ENCODE data around the gene MAP4K2.

Gene MAP4K2

GRCh38 chr11:64767344-64768299, 35.4 kb downstream of the MAP4K2 start:
- DNase-seq (ENCODE audit: low spot score), result no peak

- no peak for DNase-seq (ENCODE audit: low spot score)
Observed at GRCh38 chr11:64766881-64767280, 36.1 kb downstream of the MAP4K2 start.

DNA sequence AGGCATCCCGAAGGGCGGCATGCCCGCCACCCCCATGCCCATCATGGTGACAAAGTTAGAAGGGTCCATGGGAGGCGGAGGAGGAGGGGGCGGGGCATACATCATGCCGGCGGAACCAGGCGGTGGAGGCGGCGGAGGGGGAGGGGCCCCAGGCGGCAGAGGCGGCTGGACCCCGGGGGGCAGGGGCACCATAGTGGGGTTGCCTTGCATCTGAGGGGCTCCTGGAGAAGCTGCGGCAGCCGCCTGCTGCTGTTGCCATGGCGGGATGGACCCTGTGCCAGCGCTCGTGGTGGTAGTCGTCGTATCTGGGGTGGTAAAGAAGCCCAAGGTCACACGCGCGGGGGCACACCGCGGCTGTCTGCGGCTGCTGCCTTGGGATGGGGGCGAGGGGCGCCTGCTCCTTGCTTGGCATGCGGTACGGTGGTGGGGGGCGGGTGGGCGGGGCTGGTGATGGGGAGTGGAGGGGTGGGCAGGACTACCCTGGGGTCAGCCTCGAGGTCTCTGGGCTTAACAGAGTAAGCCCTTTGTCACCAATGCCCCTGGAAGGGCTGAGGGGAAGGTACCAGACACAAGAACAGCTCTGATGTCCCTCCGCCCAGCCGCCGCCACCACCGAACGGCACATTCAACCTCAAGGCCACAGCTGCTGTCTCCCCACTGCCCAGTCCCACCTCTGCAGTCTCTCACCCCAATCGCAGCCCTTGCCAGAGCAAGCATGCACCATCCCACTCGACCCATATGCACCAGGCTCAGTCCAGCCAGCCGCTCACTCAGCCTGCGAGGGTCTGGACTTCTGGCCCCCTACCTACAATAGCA, 37.0 kb downstream of the MAP4K2 start:
- no peak for DNase-seq (ENCODE audit: low spot score)

GRCh38 chr11:64765291-64765850, 37.6 kb downstream of the MAP4K2 start:
- no peak for DNase-seq (ENCODE audit: low spot score)

DNA sequence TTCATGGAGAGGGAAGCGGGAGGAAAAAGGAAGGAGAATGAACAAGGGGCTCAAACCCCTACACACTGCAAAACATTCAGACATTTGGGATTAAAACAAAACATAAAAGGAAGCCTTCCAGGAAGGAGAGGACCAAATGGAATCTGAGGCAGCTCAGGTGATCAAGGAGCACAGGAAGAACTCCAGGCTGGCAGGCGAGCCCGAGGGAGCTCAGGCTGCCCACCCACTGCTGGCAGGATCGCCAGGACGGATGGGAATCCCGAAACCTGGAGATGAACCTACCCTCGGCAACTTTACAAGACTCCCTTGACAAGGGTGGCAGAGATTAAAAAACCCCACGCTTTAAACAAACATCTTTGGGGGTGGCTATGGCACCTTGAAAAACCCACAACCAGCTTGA, 38.3 kb downstream of the MAP4K2 start:
- DNase-seq (ENCODE audit: low spot score), result no peak

DNA sequence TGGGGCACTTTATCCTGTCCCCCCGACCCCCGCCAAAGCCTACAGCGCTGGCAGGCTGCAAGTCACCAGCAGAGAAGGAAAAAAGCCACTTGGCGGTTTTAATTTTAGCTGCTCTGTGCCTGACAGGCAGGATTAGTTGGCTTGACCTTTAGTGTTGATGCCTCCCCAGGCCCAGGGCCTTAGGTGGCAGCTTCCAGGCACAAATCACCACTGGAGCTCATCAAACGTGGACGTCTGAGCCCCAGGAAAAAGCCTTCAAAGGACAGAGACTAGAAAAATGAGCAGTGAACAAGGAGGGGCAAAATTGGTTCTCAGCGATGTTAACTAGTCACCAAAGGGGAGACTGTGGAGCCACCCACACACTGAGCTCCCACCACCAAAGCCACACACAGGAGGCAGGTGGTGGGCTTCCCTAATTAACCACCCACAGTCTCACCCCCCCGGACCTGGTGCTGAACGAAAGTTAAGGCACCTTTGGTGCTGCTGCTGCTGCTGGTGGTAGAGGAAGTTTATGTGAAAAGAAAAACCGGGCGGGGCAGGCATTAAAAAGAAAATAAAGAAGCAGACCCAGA, 38.9 kb downstream of the MAP4K2 start:
- no peak for DNase-seq (ENCODE audit: low spot score)

DNA sequence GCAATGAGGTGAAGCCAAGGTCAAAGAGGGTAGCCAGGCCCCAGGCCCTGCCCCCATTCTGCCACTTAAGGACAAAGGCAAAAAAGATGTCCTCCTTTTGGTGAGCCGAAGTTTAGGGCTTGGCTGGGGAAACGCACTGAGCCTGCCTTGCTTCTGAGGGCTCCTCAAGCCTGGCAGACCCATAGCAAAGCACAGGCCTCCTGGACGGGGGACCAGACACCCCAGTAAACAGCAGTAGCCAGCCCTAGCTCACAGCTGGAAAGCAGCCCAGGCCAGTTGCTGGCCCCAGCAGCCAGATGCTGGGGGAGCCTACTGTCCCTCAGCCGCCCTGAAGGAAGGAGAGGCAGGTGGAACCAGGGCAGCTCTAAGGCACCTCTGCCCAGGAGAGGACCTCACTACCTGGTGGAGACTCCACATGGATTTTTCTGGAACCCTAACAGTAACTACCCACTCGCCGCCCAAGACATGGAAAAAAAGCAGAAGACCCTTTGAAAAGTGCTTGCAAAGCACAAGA, 39.4 kb downstream of the MAP4K2 start:
- no peak for DNase-seq (ENCODE audit: low spot score)

DNA sequence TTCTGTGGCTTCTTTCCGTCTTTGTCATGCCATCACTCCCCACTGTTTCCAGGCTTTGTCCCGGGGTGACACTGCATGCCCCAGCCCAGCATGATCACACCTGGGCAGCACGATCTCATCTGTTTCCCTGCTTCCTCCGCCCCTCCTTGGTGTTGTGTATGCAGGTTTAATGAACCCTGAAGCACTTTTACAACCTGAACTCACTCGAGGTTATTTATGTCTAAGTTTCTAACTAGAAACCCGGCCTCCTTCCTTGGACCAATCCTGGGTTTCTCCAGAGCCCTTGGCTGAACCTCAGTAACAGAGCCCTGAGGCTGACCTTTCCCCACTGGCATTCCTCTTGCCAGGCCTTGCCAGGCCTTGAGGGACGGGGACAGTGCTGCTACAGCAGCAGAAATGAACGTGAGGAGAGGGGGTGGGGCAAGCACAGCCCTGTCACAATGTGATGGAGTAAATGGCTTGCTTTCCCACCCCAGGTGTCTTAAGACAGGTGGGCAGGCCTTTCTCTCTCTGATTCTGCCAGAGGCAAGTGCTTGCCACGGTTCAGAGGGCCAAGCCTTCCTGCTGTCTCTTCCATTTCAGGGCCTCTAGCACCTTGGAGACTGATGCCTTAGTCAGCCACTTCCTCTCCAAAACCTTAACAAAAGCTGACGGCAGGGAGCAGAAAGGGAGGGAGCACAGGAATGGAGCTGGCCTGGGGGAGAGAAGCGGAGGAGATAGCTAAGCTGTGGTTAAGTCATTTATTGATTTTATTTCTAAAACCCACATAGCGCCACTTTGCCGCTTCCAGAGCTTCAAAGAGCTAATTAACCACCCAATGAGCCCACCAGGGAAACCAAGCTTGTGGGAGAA, 40.1 kb downstream of the MAP4K2 start:
- DNase-seq (ENCODE audit: low spot score), result no peak

DNA sequence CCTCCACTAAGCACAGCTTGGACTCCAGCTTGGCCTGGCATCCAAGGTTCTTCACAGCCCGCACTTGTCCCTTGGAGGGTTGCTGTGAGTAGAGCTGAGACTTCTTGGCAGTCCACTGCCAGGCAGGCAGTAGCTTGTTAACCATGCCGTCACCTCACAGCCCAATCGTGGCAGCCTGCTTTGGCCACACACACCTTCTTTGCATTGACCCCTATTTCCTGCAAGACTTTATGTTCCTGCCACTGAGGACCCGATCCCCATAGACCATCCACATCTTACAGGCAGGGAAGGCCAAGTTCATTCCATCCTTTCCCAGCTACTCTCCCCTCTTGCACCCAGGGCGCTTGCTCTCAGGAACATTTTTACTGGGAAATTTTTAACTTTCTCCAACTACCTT, 40.7 kb downstream of the MAP4K2 start:
- DNase-seq (ENCODE audit: low spot score), result no peak

DNA sequence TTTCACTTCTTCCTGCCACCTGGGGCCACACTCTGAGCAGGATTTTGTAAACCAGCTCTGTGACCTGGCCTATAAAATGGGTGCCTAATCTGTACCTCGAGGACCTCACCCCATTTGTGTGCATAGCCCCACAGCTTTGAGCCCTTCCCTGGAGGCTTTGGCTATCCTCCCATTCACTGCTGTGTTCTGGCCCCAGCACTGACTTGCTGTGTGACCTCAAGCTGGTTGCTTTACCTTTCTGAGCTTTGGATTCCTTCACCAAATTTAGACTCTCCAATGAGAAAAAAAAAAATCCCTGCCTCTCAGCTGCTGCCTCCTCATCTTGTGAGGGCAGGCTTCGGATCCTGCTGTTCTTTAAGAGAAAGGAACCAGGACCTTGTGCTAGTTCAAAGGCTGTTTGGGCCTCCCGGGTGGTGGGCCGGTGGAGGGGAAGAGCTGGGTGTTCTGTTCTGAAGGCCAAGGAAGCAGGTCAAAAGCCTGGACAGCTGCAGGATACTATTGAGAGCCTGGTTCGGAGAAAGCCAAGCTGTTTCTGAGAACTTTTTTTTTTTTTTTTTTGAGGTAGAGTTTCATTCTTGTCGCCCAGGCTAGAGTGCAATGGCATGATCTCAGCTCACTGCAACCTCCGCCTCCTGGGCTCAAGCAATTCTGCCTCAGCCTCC, 42.1 kb downstream of the MAP4K2 start:
- DNase-seq (ENCODE audit: low spot score), result no peak

GRCh38 chr11:64759722-64760719, 43.0 kb downstream of the MAP4K2 start, which contains the start of gene PYGM:
PYGM (minus strand) TSS chr11:64759974; CDS start chr11:64759898, 76 bp downstream.
- no peak for DNase-seq (ENCODE audit: low spot score)

GRCh38 chr11:64759131-64759721, 43.8 kb downstream of the MAP4K2 start:
- DNase-seq (ENCODE audit: low spot score), result no peak

DNA sequence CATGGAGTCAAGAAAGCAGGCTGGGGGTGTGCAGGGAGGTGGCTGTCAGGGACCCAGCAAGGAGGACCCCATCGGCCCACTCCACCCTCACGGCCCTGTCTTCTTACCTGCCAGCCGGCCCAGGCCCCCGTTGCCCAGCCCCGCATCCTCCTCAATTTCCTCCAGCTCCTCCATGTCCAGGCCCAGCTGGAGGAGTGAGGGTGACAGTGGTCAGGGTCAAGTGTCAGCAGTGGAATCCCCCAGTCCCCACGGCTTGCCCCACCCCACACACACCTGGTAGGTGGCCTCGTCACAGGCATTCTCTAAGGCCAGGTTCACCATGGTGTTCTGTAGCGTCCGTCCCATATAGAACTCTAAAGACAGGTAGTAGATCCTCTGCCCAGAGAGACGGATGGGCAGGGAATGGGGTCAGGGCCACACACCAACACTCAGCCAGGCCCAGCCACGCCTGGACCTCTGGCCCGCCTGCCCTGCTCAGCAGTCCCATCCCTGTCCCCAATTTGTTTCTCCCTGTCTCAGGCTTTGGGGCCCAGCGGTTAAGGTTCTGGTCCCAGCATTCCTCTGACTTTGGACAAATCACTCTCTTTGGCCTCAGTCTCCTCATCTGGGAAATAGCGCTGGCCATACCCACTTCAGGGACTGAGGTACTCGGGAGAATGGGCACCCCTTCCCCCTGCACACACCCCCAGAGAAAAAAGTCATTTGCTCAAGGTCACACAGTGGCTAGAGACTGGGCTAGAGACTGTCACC, 44.5 kb downstream of the MAP4K2 start:
- no peak for DNase-seq (ENCODE audit: low spot score)

DNA sequence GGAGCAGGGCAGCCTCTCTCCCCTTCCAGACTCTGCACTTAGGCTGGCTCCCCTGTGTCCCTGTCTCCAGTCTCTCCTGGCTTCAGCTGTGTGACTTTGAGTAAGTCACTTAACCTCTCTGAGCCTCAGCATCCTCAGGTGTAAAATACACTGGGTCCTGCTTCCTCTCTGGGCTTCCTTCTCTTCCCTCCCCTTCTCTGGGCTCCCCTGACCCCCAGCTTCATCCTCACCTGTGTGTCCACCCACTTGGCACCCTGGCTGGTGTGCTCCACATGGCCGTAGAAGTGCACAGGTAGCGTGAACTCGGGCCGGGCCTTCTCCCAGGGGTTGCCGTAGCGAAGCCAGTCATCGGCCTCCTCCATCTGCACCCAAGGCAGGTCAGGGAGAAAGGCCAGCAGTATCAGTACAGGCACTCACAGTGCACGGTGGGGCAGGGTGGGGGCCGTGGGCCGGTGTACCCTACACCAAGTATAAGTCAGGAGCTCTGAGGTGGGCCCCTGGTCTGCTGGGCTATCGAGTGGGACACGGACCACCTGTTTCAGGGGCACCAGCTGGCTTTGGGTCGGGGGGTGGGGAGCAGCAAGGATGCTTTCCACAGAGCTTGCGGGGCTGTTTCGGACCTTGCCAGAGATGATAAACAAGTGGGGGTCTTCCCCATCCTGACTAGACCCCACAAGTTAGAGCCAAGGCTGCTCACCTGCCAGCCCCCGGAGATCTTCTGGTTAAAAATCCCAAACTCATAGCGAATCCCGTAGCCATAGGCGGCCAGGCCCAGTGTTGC, 45.3 kb downstream of the MAP4K2 start:
- DNase-seq (ENCODE audit: low spot score), result no peak

DNA sequence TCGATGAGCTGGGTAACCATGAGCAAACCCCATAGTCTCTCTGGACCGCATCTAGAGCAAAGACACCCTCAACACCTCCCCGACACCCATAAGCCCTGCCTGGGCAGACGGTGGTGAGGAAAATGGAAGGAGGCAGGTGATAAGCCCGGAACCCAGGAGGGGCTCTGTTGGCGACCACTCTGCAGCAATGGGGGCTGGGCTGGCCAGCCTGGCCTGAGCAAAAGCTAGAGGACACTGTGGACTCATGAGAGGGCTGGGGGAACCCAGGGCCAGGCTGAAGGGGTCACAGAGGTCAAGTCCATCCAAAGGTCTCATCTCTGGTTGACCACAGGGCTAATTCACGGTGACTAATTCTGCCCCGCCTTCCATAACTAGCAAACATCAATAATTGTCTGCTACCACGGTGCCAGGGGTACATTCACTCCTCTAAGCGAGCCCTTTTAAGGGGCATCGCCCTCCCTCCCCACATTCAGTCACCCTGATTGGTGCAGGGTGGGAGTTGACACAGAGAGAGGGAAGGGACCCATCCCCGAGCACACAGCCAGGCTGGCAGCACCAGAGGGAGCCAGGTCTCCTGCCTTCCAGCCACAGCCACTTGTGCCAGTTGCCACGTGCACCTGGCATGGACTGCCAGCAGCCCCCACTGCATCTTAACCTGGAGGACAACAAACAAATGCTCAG, 47.2 kb downstream of the MAP4K2 start:
- DNase-seq (ENCODE audit: low spot score), result no peak

GRCh38 chr11:64754919-64755662, 47.9 kb downstream of the MAP4K2 start:
- DNase-seq (ENCODE audit: low spot score), result no peak
